ENCODE data around the gene LZTS2. TPM values are rescaled to one million over a fixed set of nuclear protein-coding genes. Genes with fewer than 3 reads are reported as not detected.
A peak's percentile ranks its signal among the peaks of the same experiment; 100 is the strongest.

Gene LZTS2
- polyA plus RNA-seq, 2 of the 4 experiments (the other 2 are of a cell fraction) = 13.8 to 35.5 TPM

DNA sequence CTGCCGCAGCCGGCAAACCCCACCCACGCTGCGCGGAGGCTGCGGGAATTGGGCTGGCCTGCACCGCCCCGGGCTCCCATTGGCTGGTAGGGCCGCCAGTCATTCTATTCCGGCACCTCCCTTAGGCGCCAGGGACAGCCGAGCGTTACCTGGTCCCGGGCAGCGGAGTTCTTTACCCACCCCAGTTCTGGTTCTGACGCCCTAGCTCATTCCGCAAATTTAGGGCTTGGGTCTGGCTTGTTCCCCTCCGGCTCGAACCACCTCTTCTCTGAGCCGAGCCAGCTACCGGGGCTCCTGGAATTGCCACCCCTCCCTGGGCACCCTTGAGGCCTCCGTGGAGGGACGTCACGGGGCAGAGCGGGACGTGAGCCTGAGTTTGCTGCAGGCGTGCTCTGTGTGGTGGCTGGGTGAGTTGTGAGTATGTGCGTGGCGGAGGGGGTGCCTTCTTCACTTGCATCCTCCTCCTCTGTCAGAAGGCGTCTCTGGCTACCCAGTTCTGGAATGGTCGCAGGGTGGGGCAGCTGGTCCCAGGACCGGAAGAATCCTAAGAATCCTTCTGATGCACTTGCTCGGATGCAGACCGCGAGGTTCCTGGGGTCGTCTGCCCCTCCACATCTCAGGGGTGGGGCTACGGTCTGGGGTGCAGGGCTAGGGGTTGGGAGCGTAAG lies 31.7 kb downstream of the LZTS2 start, which contains the start of the genes PDZD7 and SFXN3:
Gene PDZD7 (minus strand): TSS at position 2 of the 668 bp plus-strand sequence. CDS start 910 bp downstream, outside the sequence.
Gene SFXN3 (plus strand): TSS at position 107 of the 668 bp plus-strand sequence. CDS start 3,461 bp downstream, outside the sequence.
- POLR2A ChIA-PET = interaction anchor here (1.0 to 2.3 kb wide), 7 partner anchors 10 to 35 kb away, joined by 3 to 18 read pairs (median 5); partner anchors contain the start of gene KAZALD1
- ATAC-seq = peak; percentile 80 to 93
- Histone ChIP-seq H3K4me2 (peak within 1 kb of the TSS; percentile 96), H3K4me3 (peak within 1 kb of the TSS; percentile 77), H3K4me1 (peaks cover 27% of the 10 kb centered on the region), H3K27ac (peak within 1 kb of the TSS; percentile 75 to 92), H3K9me3 (no peaks in the 10 kb centered on the region)
- no peak for FAIRE-seq
- DNase-seq (ENCODE audit: low read depth in 1 of 2, low spot score in 1 of 2) = peak; percentile 92 to 95
- TF ChIP-seq FOXS1 (CRISPR knock-in tag; IDR thresholded peaks at IDR 0.05) (no peak), TFCP2L1 (CRISPR knock-in tag; IDR thresholded peaks at IDR 0.05) (0 out of 2 replicates have a peak, but pooled peaks have one; percentile 21), SMC3 (IDR thresholded peaks at IDR 0.05) (no peak), TP53 (CRISPR knock-in tag; IDR thresholded peaks at IDR 0.05) (no peak), EHMT2 (IDR thresholded peaks at IDR 0.05; ENCODE audit: low read depth) (no peak), POLR2A (IDR thresholded peaks at IDR 0.05; ENCODE audit: low read length) (peak; percentile 27), RCOR1 (IDR thresholded peaks at IDR 0.05; ENCODE audit: low read depth, low read length) (no peak)
- TF ChIP-seq, protein P1, sequence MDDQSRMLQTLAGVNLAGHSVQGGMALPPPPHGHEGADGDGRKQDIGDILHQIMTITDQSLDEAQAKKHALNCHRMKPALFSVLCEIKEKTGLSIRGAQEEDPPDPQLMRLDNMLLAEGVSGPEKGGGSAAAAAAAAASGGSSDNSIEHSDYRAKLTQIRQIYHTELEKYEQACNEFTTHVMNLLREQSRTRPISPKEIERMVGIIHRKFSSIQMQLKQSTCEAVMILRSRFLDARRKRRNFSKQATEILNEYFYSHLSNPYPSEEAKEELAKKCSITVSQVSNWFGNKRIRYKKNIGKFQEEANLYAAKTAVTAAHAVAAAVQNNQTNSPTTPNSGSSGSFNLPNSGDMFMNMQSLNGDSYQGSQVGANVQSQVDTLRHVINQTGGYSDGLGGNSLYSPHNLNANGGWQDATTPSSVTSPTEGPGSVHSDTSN (IDR thresholded peaks at IDR 0.05) = peak; percentile 99
- TF ChIP-seq, protein P2, sequence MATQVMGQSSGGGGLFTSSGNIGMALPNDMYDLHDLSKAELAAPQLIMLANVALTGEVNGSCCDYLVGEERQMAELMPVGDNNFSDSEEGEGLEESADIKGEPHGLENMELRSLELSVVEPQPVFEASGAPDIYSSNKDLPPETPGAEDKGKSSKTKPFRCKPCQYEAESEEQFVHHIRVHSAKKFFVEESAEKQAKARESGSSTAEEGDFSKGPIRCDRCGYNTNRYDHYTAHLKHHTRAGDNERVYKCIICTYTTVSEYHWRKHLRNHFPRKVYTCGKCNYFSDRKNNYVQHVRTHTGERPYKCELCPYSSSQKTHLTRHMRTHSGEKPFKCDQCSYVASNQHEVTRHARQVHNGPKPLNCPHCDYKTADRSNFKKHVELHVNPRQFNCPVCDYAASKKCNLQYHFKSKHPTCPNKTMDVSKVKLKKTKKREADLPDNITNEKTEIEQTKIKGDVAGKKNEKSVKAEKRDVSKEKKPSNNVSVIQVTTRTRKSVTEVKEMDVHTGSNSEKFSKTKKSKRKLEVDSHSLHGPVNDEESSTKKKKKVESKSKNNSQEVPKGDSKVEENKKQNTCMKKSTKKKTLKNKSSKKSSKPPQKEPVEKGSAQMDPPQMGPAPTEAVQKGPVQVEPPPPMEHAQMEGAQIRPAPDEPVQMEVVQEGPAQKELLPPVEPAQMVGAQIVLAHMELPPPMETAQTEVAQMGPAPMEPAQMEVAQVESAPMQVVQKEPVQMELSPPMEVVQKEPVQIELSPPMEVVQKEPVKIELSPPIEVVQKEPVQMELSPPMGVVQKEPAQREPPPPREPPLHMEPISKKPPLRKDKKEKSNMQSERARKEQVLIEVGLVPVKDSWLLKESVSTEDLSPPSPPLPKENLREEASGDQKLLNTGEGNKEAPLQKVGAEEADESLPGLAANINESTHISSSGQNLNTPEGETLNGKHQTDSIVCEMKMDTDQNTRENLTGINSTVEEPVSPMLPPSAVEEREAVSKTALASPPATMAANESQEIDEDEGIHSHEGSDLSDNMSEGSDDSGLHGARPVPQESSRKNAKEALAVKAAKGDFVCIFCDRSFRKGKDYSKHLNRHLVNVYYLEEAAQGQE (IDR thresholded peaks at IDR 0.05) = no peak
- TF ChIP-seq, protein P3, sequence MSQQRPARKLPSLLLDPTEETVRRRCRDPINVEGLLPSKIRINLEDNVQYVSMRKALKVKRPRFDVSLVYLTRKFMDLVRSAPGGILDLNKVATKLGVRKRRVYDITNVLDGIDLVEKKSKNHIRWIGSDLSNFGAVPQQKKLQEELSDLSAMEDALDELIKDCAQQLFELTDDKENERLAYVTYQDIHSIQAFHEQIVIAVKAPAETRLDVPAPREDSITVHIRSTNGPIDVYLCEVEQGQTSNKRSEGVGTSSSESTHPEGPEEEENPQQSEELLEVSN (IDR thresholded peaks at IDR 0.05; ENCODE audit: borderline replicate concordance, low read depth) = 0 out of 2 replicates have a peak, but pooled peaks have one; percentile 25
- TF ChIP-seq, protein P4, sequence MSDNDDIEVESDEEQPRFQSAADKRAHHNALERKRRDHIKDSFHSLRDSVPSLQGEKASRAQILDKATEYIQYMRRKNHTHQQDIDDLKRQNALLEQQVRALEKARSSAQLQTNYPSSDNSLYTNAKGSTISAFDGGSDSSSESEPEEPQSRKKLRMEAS (IDR thresholded peaks at IDR 0.05) = peak; percentile 15; the same call in 1 of the 2 replicates
- 0% methylated on average over 9 of the region's 38 CpGs for WGBS (ENCODE audit: missing lambda C conversion rate)
- CTCF ChIA-PET = interaction anchor here (2.1 to 59.3 kb wide), 7 partner anchors 10 to 111 kb away, joined by 5 to 2364 read pairs (median 73); partner anchors contain the start of genes KAZALD1, LZTS2 and SEMA4G

DNA sequence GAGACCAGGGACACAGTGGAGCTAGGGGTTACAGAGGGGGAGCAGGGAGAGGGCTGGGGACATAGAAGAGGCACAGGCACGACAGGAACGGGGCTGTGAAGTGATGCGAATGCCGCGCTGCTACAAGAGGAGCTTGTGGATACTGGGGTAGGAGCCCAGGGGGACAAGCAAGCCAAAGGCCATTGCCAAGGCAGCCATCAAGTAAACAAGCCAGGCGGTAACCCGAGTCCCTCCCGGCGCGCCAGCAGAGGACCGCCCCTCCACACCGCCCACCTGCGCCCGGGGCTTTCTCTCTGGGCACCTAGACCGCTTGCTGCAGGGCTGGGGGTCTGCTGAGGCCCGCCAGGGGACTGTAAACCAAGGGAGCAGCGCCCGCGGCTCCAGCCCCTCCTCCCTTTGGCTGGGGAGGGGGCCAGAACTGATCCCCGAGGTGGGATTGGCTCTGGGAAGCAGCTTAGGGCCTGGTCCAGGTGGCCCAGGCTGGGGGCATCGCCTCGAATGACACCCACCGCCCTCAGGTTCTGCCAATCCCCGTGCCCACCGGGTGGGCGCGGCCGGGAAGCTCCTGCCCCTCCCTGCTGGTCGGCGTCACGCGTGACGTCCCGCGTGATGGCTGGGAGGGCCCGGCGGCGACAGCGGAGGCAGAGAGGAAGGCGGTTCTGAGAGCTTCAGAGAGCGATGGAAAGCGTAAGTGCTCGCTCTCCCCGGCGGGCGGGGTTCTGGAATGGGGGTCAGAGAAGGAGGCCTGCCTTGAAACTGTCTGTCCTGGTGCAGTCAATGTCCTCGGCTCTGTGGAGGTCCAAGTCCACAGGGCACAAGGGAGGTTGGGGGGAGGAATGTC lies 32.4 kb downstream of the LZTS2 start:
- peak; percentile 52 to 55 for ATAC-seq
- no peak for FAIRE-seq
- H3K9me3 ChIP-seq = no peaks in the 10 kb centered on the region
- H3K27ac ChIP-seq = peak overlapping the region; percentile 75 to 92
- peak overlapping the region; percentile 96 for H3K4me2 ChIP-seq
- H3K4me1 ChIP-seq = peaks cover 27% of the 10 kb centered on the region
- ChIA-PET POLR2A (interaction anchor here (0.6 to 2.3 kb wide), 6 partner anchors 11 to 772 kb away, joined by 3 to 18 read pairs (median 4); partner anchors contain the start of gene KAZALD1), CTCF (interaction anchor here (2.1 to 59.3 kb wide), 7 partner anchors 9 to 110 kb away, joined by 5 to 2364 read pairs (median 73); partner anchors contain the start of genes KAZALD1, LZTS2 and SEMA4G)
- WGBS (ENCODE audit: missing lambda C conversion rate) = 0% methylated on average over 7 of the region's 47 CpGs
- DNase-seq (ENCODE audit: low read depth in 1 of 2, low spot score in 1 of 2) = peak; percentile 54 to 65
- TF ChIP-seq RARB (CRISPR knock-in tag; IDR thresholded peaks at IDR 0.05) (no peak), FOSB (CRISPR knock-in tag; IDR thresholded peaks at IDR 0.05) (no peak), KDM5A (IDR thresholded peaks at IDR 0.05) (no peak), MAZ (IDR thresholded peaks at IDR 0.05; ENCODE audit: borderline replicate concordance, low read depth, low read length) (no peak), KDM1A (IDR thresholded peaks at IDR 0.05; ENCODE audit: low read depth) (no peak), POLR2A (IDR thresholded peaks at IDR 0.05; ENCODE audit: low read length) (peak; percentile 29; the same call in 1 of the 2 replicates), NPAS2 (CRISPR knock-in tag; IDR thresholded peaks at IDR 0.05; ENCODE audit: borderline replicate concordance) (no peak), RCOR1 (IDR thresholded peaks at IDR 0.05; ENCODE audit: low read depth, low read length) (no peak), CHD4 (IDR thresholded peaks at IDR 0.05; ENCODE audit: borderline replicate concordance) (no peak), RFX5 (IDR thresholded peaks at IDR 0.05) (no peak), TFCP2L1 (CRISPR knock-in tag; IDR thresholded peaks at IDR 0.05) (no peak)
- TF ChIP-seq, protein P4 (IDR thresholded peaks at IDR 0.05) = peak; percentile 39; the same call in 1 of the 2 replicates
- TF ChIP-seq, protein P1 (IDR thresholded peaks at IDR 0.05) = no peak
- TF ChIP-seq, protein P5, sequence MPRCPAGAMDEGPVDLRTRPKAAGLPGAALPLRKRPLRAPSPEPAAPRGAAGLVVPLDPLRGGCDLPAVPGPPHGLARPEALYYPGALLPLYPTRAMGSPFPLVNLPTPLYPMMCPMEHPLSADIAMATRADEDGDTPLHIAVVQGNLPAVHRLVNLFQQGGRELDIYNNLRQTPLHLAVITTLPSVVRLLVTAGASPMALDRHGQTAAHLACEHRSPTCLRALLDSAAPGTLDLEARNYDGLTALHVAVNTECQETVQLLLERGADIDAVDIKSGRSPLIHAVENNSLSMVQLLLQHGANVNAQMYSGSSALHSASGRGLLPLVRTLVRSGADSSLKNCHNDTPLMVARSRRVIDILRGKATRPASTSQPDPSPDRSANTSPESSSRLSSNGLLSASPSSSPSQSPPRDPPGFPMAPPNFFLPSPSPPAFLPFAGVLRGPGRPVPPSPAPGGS (IDR thresholded peaks at IDR 0.05) = no peak
- peak overlapping the region; percentile 77 for H3K4me3 ChIP-seq

Measured in A549 (cell line).